WTC11 (cell line): ENCODE data around the gene SORT1. TPM values are rescaled to one million over a fixed set of nuclear protein-coding genes. Genes with fewer than 3 reads are reported as not detected.

ENCODE experiments used
- ATAC-seq: fragments of 200-7000 bp; cut with Tn5 transposase; 2 replicates; pipeline ENCODE4 v1.10.0; 2021; ENCODE audit warnings: mild to moderate bottlenecking, moderate library complexity
- CTCF ChIA-PET: fragments of 300-600 bp; sonication (Branson Sonifier 250); formaldehyde crosslinking; loops from one replicate; lab custom pipeline; 2021; ENCODE audit warnings: antibody characterized with exemption; lab: Charles Lee
- POLR2A ChIA-PET: fragments of 350-600 bp; sonication (Branson Sonifier 250); formaldehyde crosslinking; loops from one replicate; lab custom pipeline; 2021; ENCODE audit warnings: antibody characterized with exemption; lab: Charles Lee
- DNase-seq: peaks from one replicate; pipeline ENCODE4 v3.0.0; 2021; ENCODE audit warnings: low spot score
- H3K27ac Mint-ChIP-seq: 2 replicates; pipeline ENCODE4 v1.8.0; 2021; ENCODE audit warnings: mixed read lengths
- H3K27me3 Mint-ChIP-seq: 2 replicates; pipeline ENCODE4 v1.8.0; 2021; ENCODE audit warnings: low read depth, mild to moderate bottlenecking, moderate library complexity, mixed read lengths
- H3K36me3 Mint-ChIP-seq: 2 replicates; pipeline ENCODE4 v1.8.0; 2021; ENCODE audit warnings: mixed read lengths
- H3K4me1 Mint-ChIP-seq: 2 replicates; pipeline ENCODE4 v1.8.0; 2022; ENCODE audit warnings: mixed read lengths
- H3K4me3 Mint-ChIP-seq: 2 replicates; pipeline ENCODE4 v1.8.0; 2021; ENCODE audit warnings: mild to moderate bottlenecking, moderate library complexity, mixed read lengths
- H3K9me3 Mint-ChIP-seq: 2 replicates; pipeline ENCODE4 v1.8.0; 2021; ENCODE audit warnings: mixed read lengths
- ELF4 ChIP-seq: sonication (generic); formaldehyde crosslinking; IDR thresholded peaks from 2 replicates; pipeline ENCODE4 v1.8.1; 2022; ENCODE audit warnings: low read depth, mild to moderate bottlenecking, moderate library complexity, missing genetic modification reagents
- GTF2I ChIP-seq: fragments of 250-450 bp; sonication (Bioruptor Pico); conservative IDR thresholded peaks from 2 replicates; pipeline ENCODE4 v1.4.0; 2021; ENCODE audit warnings: mild to moderate bottlenecking
- JUN ChIP-seq: sonication (generic); formaldehyde crosslinking; IDR thresholded peaks from 2 replicates; pipeline ENCODE4 v1.8.0; 2023; ENCODE audit warnings: mild to moderate bottlenecking, missing genetic modification reagents
- MYBL2 ChIP-seq: sonication (generic); formaldehyde crosslinking; IDR thresholded peaks from 2 replicates; pipeline ENCODE4 v1.8.1; 2023; ENCODE audit warnings: mild to moderate bottlenecking, moderate library complexity, missing genetic modification reagents
- NR3C1 ChIP-seq: sonication (generic); formaldehyde crosslinking; conservative IDR thresholded peaks from 2 replicates; pipeline ENCODE4 v1.8.1; 2023; ENCODE audit warnings: low read depth, mild to moderate bottlenecking, missing genetic modification reagents
- SOX15 ChIP-seq: fragments of 250-450 bp; sonication (Bioruptor Pico); IDR thresholded peaks from 2 replicates; pipeline ENCODE4 v1.9.0; 2021; ENCODE audit warnings: mild to moderate bottlenecking
- SP1 ChIP-seq: sonication (generic); formaldehyde crosslinking; conservative IDR thresholded peaks from 2 replicates; pipeline ENCODE4 v1.8.1; 2022; ENCODE audit warnings: missing genetic modification reagents
- ZNF121 ChIP-seq: sonication (generic); formaldehyde crosslinking; IDR thresholded peaks from 2 replicates; pipeline ENCODE4 v1.8.0; 2023; ENCODE audit warnings: missing genetic modification reagents
- ZNF232 ChIP-seq: sonication (generic); formaldehyde crosslinking; IDR thresholded peaks from 2 replicates; pipeline ENCODE4 v1.8.0; 2022; ENCODE audit warnings: mild to moderate bottlenecking, missing genetic modification reagents
- total RNA-seq: library from RNA; stranded (reverse); gene quantifications from 3 replicates; pipeline ENCODE4 v1.2.3, GENCODE V29; 2021
- TF ChIP-seq, protein P1 (sequence below): sonication (generic); formaldehyde crosslinking; IDR thresholded peaks from 2 replicates; pipeline ENCODE4 v1.8.1; 2023; ENCODE audit warnings: mild to moderate bottlenecking, moderate library complexity, missing genetic modification reagents
- TF ChIP-seq, protein P2 (sequence below): sonication (generic); formaldehyde crosslinking; conservative IDR thresholded peaks from 2 replicates; pipeline ENCODE4 v1.8.1; 2023; ENCODE audit warnings: mild to moderate bottlenecking, low read depth, missing genetic modification reagents, moderate library complexity
- TF ChIP-seq, protein P3 (sequence below): fragments of 250-450 bp; sonication (Bioruptor Pico); IDR thresholded peaks from 2 replicates; pipeline ENCODE4 v1.9.0; 2021; ENCODE audit warnings: moderate library complexity, mild to moderate bottlenecking, inconsistent platforms, borderline replicate concordance
- TF ChIP-seq, protein P4 (sequence below): sonication (generic); formaldehyde crosslinking; IDR thresholded peaks from 2 replicates; pipeline ENCODE4 v1.8.1; 2023; ENCODE audit warnings: mild to moderate bottlenecking, missing genetic modification reagents
- TF ChIP-seq, protein P5 (sequence below): sonication (generic); formaldehyde crosslinking; IDR thresholded peaks from 2 replicates; pipeline ENCODE4 v1.8.1; 2022; ENCODE audit warnings: mild to moderate bottlenecking, moderate library complexity, missing genetic modification reagents
- TF ChIP-seq, protein P6 (sequence below): fragments of 250-450 bp; sonication (Bioruptor Pico); IDR thresholded peaks from 2 replicates; pipeline ENCODE4 v1.9.0; 2021; ENCODE audit warnings: mild to moderate bottlenecking
- TF ChIP-seq, protein P7 (sequence below): sonication (generic); formaldehyde crosslinking; IDR thresholded peaks from 2 replicates; pipeline ENCODE4 v1.8.1; 2022; ENCODE audit warnings: low read depth, mild to moderate bottlenecking, moderate library complexity, missing genetic modification reagents, borderline replicate concordance
- TF ChIP-seq, protein P8 (sequence below): sonication (generic); formaldehyde crosslinking; IDR thresholded peaks from 2 replicates; pipeline ENCODE4 v1.8.1; 2023; ENCODE audit warnings: mild to moderate bottlenecking, missing genetic modification reagents

SORT1 gene
- total RNA-seq, 1 experiment from 2014 or later = 55.9 TPM

DNA sequence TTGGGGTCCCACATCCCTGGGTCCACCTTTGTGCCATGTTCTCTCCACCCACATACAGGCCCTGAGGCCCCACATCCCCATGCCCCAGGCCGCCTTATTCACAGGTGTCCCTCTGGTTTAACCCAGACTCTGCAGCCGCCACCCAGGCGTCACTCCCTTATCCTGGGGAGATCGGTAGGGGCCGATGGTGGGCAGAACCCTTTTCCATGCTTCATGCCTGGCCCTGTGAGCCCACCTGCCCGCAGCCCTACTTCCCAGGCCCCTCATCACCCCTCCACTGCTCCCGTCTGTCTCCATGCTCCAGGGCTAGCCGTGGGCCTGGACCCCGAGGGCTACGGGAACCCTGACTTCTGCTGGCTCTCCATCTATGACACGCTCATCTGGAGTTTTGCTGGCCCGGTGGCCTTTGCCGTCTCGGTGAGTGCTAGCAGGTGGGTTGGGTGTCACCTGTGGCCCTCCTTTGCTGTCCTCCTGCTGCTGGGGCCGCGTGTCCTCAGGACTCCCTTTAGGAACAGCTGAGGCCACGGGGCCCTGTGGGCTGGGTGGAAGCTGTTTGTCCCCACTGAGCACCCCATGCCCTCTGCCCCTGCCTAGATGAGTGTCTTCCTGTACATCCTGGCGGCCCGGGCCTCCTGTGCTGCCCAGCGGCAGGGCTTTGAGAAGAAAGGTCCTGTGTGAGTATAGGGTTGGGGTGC lies 126.9 kb downstream of the SORT1 start:
- DNase-seq (no peak), ATAC-seq (no peak)
- peaks cover 21% of the 10 kb centered on the region for H3K4me1 Mint-ChIP-seq
- no peaks in the 10 kb centered on the region for H3K27me3 Mint-ChIP-seq
- ChIA-PET CTCF (no interaction called here), POLR2A (no interaction called here)
- H3K27ac Mint-ChIP-seq = no peak overlapping the region; the same call in 1 of the 2 replicates
- H3K9me3 Mint-ChIP-seq = no peaks in the 10 kb centered on the region
- H3K36me3 Mint-ChIP-seq = peaks cover 9% of the 10 kb centered on the region
- no peak overlapping the region for H3K4me3 Mint-ChIP-seq
- TF ChIP-seq, protein P1, sequence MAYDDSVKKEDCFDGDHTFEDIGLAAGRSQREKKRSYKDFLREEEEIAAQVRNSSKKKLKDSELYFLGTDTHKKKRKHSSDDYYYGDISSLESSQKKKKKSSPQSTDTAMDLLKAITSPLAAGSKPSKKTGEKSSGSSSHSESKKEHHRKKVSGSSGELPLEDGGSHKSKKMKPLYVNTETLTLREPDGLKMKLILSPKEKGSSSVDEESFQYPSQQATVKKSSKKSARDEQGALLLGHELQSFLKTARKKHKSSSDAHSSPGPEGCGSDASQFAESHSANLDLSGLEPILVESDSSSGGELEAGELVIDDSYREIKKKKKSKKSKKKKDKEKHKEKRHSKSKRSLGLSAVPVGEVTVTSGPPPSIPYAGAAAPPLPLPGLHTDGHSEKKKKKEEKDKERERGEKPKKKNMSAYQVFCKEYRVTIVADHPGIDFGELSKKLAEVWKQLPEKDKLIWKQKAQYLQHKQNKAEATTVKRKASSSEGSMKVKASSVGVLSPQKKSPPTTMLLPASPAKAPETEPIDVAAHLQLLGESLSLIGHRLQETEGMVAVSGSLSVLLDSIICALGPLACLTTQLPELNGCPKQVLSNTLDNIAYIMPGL = no peak
- TF ChIP-seq SP1 (CRISPR knock-in tag) (no peak), ELF4 (no peak), GTF2I (CRISPR knock-in tag) (no peak), NR3C1 (CRISPR knock-in tag) (no peak), ZNF121 (no peak), ZNF232 (CRISPR knock-in tag) (no peak), MYBL2 (CRISPR knock-in tag) (no peak), SOX15 (no peak), JUN (CRISPR knock-in tag) (no peak)
- TF ChIP-seq, protein P2, sequence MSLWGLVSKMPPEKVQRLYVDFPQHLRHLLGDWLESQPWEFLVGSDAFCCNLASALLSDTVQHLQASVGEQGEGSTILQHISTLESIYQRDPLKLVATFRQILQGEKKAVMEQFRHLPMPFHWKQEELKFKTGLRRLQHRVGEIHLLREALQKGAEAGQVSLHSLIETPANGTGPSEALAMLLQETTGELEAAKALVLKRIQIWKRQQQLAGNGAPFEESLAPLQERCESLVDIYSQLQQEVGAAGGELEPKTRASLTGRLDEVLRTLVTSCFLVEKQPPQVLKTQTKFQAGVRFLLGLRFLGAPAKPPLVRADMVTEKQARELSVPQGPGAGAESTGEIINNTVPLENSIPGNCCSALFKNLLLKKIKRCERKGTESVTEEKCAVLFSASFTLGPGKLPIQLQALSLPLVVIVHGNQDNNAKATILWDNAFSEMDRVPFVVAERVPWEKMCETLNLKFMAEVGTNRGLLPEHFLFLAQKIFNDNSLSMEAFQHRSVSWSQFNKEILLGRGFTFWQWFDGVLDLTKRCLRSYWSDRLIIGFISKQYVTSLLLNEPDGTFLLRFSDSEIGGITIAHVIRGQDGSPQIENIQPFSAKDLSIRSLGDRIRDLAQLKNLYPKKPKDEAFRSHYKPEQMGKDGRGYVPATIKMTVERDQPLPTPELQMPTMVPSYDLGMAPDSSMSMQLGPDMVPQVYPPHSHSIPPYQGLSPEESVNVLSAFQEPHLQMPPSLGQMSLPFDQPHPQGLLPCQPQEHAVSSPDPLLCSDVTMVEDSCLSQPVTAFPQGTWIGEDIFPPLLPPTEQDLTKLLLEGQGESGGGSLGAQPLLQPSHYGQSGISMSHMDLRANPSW (CRISPR knock-in tag) = no peak
- TF ChIP-seq, protein P3, sequence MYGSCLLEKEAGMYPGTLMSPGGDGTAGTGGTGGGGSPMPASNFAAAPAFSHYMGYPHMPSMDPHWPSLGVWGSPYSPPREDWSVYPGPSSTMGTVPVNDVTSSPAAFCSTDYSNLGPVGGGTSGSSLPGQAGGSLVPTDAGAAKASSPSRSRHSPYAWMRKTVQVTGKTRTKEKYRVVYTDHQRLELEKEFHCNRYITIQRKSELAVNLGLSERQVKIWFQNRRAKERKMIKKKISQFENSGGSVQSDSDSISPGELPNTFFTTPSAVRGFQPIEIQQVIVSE (CRISPR knock-in tag) = no peak
- TF ChIP-seq, protein P4, sequence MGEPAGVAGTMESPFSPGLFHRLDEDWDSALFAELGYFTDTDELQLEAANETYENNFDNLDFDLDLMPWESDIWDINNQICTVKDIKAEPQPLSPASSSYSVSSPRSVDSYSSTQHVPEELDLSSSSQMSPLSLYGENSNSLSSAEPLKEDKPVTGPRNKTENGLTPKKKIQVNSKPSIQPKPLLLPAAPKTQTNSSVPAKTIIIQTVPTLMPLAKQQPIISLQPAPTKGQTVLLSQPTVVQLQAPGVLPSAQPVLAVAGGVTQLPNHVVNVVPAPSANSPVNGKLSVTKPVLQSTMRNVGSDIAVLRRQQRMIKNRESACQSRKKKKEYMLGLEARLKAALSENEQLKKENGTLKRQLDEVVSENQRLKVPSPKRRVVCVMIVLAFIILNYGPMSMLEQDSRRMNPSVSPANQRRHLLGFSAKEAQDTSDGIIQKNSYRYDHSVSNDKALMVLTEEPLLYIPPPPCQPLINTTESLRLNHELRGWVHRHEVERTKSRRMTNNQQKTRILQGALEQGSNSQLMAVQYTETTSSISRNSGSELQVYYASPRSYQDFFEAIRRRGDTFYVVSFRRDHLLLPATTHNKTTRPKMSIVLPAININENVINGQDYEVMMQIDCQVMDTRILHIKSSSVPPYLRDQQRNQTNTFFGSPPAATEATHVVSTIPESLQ (CRISPR knock-in tag) = no peak
- TF ChIP-seq, protein P5, sequence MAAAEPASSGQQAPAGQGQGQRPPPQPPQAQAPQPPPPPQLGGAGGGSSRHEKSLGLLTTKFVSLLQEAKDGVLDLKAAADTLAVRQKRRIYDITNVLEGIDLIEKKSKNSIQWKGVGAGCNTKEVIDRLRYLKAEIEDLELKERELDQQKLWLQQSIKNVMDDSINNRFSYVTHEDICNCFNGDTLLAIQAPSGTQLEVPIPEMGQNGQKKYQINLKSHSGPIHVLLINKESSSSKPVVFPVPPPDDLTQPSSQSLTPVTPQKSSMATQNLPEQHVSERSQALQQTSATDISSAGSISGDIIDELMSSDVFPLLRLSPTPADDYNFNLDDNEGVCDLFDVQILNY = no peak
- TF ChIP-seq, protein P6, sequence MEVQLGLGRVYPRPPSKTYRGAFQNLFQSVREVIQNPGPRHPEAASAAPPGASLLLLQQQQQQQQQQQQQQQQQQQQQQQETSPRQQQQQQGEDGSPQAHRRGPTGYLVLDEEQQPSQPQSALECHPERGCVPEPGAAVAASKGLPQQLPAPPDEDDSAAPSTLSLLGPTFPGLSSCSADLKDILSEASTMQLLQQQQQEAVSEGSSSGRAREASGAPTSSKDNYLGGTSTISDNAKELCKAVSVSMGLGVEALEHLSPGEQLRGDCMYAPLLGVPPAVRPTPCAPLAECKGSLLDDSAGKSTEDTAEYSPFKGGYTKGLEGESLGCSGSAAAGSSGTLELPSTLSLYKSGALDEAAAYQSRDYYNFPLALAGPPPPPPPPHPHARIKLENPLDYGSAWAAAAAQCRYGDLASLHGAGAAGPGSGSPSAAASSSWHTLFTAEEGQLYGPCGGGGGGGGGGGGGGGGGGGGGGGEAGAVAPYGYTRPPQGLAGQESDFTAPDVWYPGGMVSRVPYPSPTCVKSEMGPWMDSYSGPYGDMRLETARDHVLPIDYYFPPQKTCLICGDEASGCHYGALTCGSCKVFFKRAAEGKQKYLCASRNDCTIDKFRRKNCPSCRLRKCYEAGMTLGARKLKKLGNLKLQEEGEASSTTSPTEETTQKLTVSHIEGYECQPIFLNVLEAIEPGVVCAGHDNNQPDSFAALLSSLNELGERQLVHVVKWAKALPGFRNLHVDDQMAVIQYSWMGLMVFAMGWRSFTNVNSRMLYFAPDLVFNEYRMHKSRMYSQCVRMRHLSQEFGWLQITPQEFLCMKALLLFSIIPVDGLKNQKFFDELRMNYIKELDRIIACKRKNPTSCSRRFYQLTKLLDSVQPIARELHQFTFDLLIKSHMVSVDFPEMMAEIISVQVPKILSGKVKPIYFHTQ = no peak
- TF ChIP-seq, protein P7, sequence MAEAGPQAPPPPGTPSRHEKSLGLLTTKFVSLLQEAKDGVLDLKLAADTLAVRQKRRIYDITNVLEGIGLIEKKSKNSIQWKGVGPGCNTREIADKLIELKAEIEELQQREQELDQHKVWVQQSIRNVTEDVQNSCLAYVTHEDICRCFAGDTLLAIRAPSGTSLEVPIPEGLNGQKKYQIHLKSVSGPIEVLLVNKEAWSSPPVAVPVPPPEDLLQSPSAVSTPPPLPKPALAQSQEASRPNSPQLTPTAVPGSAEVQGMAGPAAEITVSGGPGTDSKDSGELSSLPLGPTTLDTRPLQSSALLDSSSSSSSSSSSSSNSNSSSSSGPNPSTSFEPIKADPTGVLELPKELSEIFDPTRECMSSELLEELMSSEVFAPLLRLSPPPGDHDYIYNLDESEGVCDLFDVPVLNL (CRISPR knock-in tag) = no peak
- TF ChIP-seq, protein P8, sequence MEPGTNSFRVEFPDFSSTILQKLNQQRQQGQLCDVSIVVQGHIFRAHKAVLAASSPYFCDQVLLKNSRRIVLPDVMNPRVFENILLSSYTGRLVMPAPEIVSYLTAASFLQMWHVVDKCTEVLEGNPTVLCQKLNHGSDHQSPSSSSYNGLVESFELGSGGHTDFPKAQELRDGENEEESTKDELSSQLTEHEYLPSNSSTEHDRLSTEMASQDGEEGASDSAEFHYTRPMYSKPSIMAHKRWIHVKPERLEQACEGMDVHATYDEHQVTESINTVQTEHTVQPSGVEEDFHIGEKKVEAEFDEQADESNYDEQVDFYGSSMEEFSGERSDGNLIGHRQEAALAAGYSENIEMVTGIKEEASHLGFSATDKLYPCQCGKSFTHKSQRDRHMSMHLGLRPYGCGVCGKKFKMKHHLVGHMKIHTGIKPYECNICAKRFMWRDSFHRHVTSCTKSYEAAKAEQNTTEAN = no peak
